Suprapubic skin (tissue), 4 donors: ENCODE results near the gene SMR3A. TPM values are rescaled to one million over a fixed set of nuclear protein-coding genes. Genes with fewer than 3 reads are reported as not detected.

Experiments
- DNase-seq, 2 donors: peaks; one replicate each; pipeline ENCODE4 v3.0.0-alpha.2; 2019; ENCODE audit warnings: low spot score in 2 of 2
- H3K27ac ChIP-seq: fragments of 200-600 bp; sonication (generic); one replicate; pipeline ENCODE4 v1.5.1; 2019
- H3K27me3 ChIP-seq: fragments of 200-600 bp; sonication (generic); one replicate; pipeline ENCODE4 v1.5.1; 2019
- H3K36me3 ChIP-seq: fragments of 200-600 bp; sonication (generic); one replicate; pipeline ENCODE4 v1.5.1; 2019
- H3K4me1 ChIP-seq: fragments of 200-600 bp; sonication (generic); one replicate; pipeline ENCODE4 v1.5.1; 2019
- H3K4me3 ChIP-seq: fragments of 200-600 bp; sonication (generic); one replicate; pipeline ENCODE4 v1.5.1; 2019; ENCODE audit warnings: mild to moderate bottlenecking
- H3K9me3 ChIP-seq: fragments of 200-600 bp; sonication (generic); one replicate; pipeline ENCODE4 v1.5.1; 2019
- EP300 ChIP-seq: sonication (generic); formaldehyde crosslinking; IDR thresholded peaks from one replicate; pipeline ENCODE4 v1.6.1; 2017; ENCODE audit warnings: antibody characterized with exemption
- POLR2A ChIP-seq, 2 donors: fragments of 450-650 bp; IDR thresholded peaks; one replicate each; pipeline ENCODE4 v1.6.1; 2017; ENCODE audit warnings: antibody characterized with exemption in 2 of 2, mild to moderate bottlenecking in 2 of 2, moderate library complexity in 2 of 2
- POLR2AphosphoS5 ChIP-seq, 3 donors: sonication (generic); formaldehyde crosslinking; IDR thresholded peaks; one replicate each; pipeline ENCODE4 v1.6.1; 2017; ENCODE audit warnings: antibody characterized with exemption in 3 of 3
- WGBS: methylation state at CpG from one replicate; pipeline ENCODE4 v1.1.5; 2018; 5-methylcytosine and 5-hydroxymethylcytosine counted together
- total RNA-seq, 4 donors: library from RNA; depleted of rRNA; stranded (reverse); fragments of >200 nt; gene quantifications; one replicate each; pipeline ENCODE4 v1.1.0, GENCODE V29; 2016
- TF ChIP-seq, protein P1 (sequence below), 2 donors: fragments of 200-600 bp in 1 of 2; fragments of 450-650 bp in 1 of 2; sonication (generic) in 1 of 2; IDR thresholded peaks; one replicate each; pipeline ENCODE4 v1.5.1; 2016 to 2019; ENCODE audit warnings: antibody characterized with exemption in 2 of 2, mild to moderate bottlenecking in 1 of 2, moderate library complexity in 1 of 2

The SMR3A gene
- total RNA-seq, 4 donors from 2014 or later: not detected

- H3K27me3 ChIP-seq: no peaks in the 10 kb centered on the region
- H3K36me3 ChIP-seq: no peaks in the 10 kb centered on the region
- no peak for DNase-seq
- H3K27ac ChIP-seq: no peak overlapping the region
- 55% methylated on average over 2 of the region's 2 CpGs for WGBS
- TF ChIP-seq POLR2AphosphoS5 (IDR thresholded peaks at IDR 0.05): no peak
- TF ChIP-seq EP300: no peak
- TF ChIP-seq, protein P1, sequence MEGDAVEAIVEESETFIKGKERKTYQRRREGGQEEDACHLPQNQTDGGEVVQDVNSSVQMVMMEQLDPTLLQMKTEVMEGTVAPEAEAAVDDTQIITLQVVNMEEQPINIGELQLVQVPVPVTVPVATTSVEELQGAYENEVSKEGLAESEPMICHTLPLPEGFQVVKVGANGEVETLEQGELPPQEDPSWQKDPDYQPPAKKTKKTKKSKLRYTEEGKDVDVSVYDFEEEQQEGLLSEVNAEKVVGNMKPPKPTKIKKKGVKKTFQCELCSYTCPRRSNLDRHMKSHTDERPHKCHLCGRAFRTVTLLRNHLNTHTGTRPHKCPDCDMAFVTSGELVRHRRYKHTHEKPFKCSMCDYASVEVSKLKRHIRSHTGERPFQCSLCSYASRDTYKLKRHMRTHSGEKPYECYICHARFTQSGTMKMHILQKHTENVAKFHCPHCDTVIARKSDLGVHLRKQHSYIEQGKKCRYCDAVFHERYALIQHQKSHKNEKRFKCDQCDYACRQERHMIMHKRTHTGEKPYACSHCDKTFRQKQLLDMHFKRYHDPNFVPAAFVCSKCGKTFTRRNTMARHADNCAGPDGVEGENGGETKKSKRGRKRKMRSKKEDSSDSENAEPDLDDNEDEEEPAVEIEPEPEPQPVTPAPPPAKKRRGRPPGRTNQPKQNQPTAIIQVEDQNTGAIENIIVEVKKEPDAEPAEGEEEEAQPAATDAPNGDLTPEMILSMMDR (IDR thresholded peaks at IDR 0.05): no peak
- no peak for TF ChIP-seq POLR2A (IDR thresholded peaks at IDR 0.05)
- H3K4me3 ChIP-seq: no peak overlapping the region
- H3K4me1 ChIP-seq: no peaks in the 10 kb centered on the region
- no peaks in the 10 kb centered on the region for H3K9me3 ChIP-seq
These were observed 31.7 kb downstream of the SMR3A start for GRCh38 chr4:70392057-70392776.

- DNase-seq: no peak
- no peak within 1 kb of the TSS for H3K4me3 ChIP-seq
- TF ChIP-seq POLR2A (IDR thresholded peaks at IDR 0.05): no peak
- TF ChIP-seq EP300: no peak
- TF ChIP-seq POLR2AphosphoS5 (IDR thresholded peaks at IDR 0.05): no peak
- TF ChIP-seq, protein P1 (IDR thresholded peaks at IDR 0.05): no peak
- no peaks in the 10 kb centered on the region for H3K36me3 ChIP-seq
- H3K27ac ChIP-seq: no peak within 1 kb of the TSS
- no peaks in the 10 kb centered on the region for H3K27me3 ChIP-seq
- no peaks in the 10 kb centered on the region for H3K9me3 ChIP-seq
- H3K4me1 ChIP-seq: no peaks in the 10 kb centered on the region
These were observed 37.0 kb downstream of the SMR3A start, which contains the start of gene OPRPN for GRCh38 chr4:70397580-70397979. Gene OPRPN, plus strand, starts transcription at chr4:70397940. Its CDS starts 1,346 bp downstream, at chr4:70399286.

DNA sequence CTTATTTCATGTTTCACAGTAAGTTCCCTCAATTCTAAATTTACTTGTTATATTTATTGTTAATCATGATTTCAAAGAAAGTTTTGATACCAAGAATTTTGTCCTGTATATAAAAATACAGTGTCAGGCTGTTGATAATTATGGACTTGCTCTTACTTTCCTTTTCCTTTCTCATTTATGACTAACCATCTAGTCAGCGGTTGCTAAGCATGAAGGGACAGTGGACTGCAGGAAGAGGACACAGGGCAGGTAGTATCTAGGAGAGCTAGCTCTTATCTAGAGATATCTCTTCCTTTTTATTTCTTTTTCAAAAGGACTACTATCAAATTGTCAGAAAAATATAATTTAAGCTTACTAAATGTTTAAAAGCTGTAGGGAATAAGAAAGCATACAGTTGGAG lies 38.8 kb downstream of the SMR3A start:
- Histone ChIP-seq H3K27ac (no peak overlapping the region), H3K4me1 (no peaks in the 10 kb centered on the region), H3K9me3 (no peaks in the 10 kb centered on the region), H3K4me3 (no peak overlapping the region), H3K36me3 (no peaks in the 10 kb centered on the region), H3K27me3 (no peaks in the 10 kb centered on the region)
- WGBS: 85% methylated on average over 1 of the region's 1 CpG
- no peak for TF ChIP-seq POLR2AphosphoS5 (IDR thresholded peaks at IDR 0.05)
- TF ChIP-seq, protein P1 (IDR thresholded peaks at IDR 0.05): no peak
- no peak for TF ChIP-seq EP300
- TF ChIP-seq POLR2A (IDR thresholded peaks at IDR 0.05): no peak
- no peak for DNase-seq

DNA sequence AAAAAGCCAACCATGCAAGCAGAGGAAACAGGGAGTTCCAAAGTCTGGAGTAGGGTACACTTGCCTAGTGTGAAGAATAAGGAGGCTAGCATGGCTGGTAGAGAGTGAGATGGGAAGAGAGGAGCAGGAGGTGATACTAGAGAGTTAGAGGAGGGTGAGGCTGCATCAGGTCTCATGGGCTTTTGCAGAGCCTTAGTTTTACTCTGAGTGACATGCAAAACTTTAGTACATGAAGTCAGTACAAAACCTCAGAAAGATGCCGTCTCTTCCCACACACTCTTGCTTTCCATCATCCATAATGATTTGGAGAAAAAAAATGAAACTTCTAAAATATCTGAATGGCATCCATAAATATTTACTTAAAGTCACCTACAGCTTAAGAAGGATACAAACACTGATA lies 42.2 kb downstream of the SMR3A start:
- Histone ChIP-seq H3K27ac (no peak overlapping the region), H3K9me3 (no peaks in the 10 kb centered on the region), H3K27me3 (no peaks in the 10 kb centered on the region), H3K36me3 (no peaks in the 10 kb centered on the region), H3K4me3 (no peak overlapping the region), H3K4me1 (no peaks in the 10 kb centered on the region)
- no peak for TF ChIP-seq POLR2A (IDR thresholded peaks at IDR 0.05)
- TF ChIP-seq EP300: no peak
- DNase-seq: no peak
- WGBS: 97% methylated on average over 1 of the region's 1 CpG

DNA sequence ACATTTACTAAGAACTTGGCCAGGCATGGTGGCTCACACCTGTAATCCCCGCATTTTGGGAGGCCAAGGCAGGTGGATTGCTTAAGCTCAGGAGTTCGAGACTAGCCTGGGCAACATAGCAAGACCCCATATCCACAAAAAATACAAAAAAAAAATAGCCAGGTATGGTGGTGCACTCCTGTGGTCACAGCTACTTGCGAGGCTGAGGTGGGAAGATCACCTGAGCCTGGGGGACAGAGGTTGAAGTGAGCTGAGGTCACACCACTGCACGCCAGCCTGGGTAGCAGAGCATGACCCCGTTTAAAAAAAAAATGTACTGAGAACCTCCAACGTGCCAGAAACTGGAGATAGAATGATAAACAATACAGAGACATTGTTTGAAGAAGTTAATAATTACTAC lies 45.2 kb downstream of the SMR3A start:
- Histone ChIP-seq H3K36me3 (no peaks in the 10 kb centered on the region), H3K4me1 (no peaks in the 10 kb centered on the region), H3K27me3 (no peaks in the 10 kb centered on the region), H3K4me3 (no peak overlapping the region), H3K9me3 (no peaks in the 10 kb centered on the region), H3K27ac (no peak overlapping the region)
- TF ChIP-seq, protein P1 (IDR thresholded peaks at IDR 0.05): no peak
- TF ChIP-seq POLR2A (IDR thresholded peaks at IDR 0.05): no peak
- no peak for TF ChIP-seq EP300
- WGBS: 79% methylated on average over 6 of the region's 6 CpGs
- no peak for DNase-seq

Other genes with a start within 250 kb of the SMR3A start
- under 1 TPM in 1 of 4 donors, not detected in 3; 0.42 TPM for gene PRR27, start 206.5 kb upstream of the SMR3A start, total RNA-seq
- not detected for gene ODAM, start 165.0 kb upstream of the SMR3A start, total RNA-seq
- gene FDCSP, start 134.6 kb upstream of the SMR3A start, total RNA-seq: not detected
- gene CSN3, start 118.2 kb upstream of the SMR3A start, total RNA-seq: not detected
- gene CABS1, start 25.8 kb upstream of the SMR3A start, total RNA-seq: not detected
- gene SMR3B, start 22.4 kb downstream of the SMR3A start, total RNA-seq: not detected
- gene OPRPN, start 37.2 kb downstream of the SMR3A start, total RNA-seq: not detected
- 1 to 10 TPM in 3 of 4 donors, under 1 TPM in 1; 0.86 to 6.8 (median 1.7) TPM for gene MUC7, start 111.4 kb downstream of the SMR3A start, total RNA-seq
- gene AMTN, start 157.8 kb downstream of the SMR3A start, total RNA-seq: under 1 TPM in 2 of 4 donors, not detected in 2; 0.79 to 0.83 TPM
- under 1 TPM in 2 of 4 donors, not detected in 2; 0.42 to 0.68 TPM for gene AMBN, start 231.5 kb downstream of the SMR3A start, total RNA-seq